K562 (cell line): ENCODE data around the gene TIMP2.

Experiments used
- MAZ ChIP-seq, 2 experiments: fragments of 450-650 bp in 1 of 2; sonication (generic) in 1 of 2; formaldehyde crosslinking; IDR thresholded peaks in 1 of 2; conservative IDR thresholded peaks in 1 of 2; 2 replicates each; pipeline versions ENCODE4 v1.4.0 to v1.5.0; 2020; ENCODE audit warnings: mild to moderate bottlenecking in 1 of 2, missing genetic modification reagents in 1 of 2
- MYBL2 ChIP-seq, 2 experiments: fragments of 450-650 bp in 1 of 2; sonication (generic) in 1 of 2; formaldehyde crosslinking in 1 of 2; IDR thresholded peaks; 2 replicates each; pipeline versions ENCODE4 v1.6.1 to v1.8.1; 2017 to 2022; ENCODE audit warnings: borderline replicate concordance in 1 of 2, inconsistent platforms in 1 of 2, low read depth in 1 of 2, mild to moderate bottlenecking in 1 of 2, missing genetic modification reagents in 1 of 2, moderate library complexity in 1 of 2
- NRF1 ChIP-seq, 2 experiments: fragments of 450-650 bp; IDR thresholded peaks in 1 of 2; conservative IDR thresholded peaks in 1 of 2; 2 replicates each; pipeline ENCODE4 v1.6.1; 2014; ENCODE audit warnings: mild to moderate bottlenecking in 2 of 2
- TF ChIP-seq, protein P1 (sequence below), 3 experiments: IDR thresholded peaks in 2 of 3; conservative IDR thresholded peaks in 1 of 3; 2 replicates each; pipeline ENCODE4 v1.5.1; 2011 to 2012; ENCODE audit warnings: low read length in 3 of 3, mild to moderate bottlenecking in 3 of 3, control low read depth in 2 of 3, improper control_type of control experiment in 1 of 3, inconsistent platforms in 1 of 3, low read depth in 1 of 3, mixed read lengths in 1 of 3, moderate library complexity in 1 of 3; ENCODE audit not compliant: insufficient read depth in 2 of 3
- TF ChIP-seq, protein P2 (sequence below): IDR thresholded peaks from 3 replicates; pipeline ENCODE4 v1.6.1; 2011; ENCODE audit warnings: borderline replicate concordance, mild to moderate bottlenecking, moderate library complexity; ENCODE audit not compliant: insufficient read length; ENCODE audit errors: extremely low read depth

DNA sequence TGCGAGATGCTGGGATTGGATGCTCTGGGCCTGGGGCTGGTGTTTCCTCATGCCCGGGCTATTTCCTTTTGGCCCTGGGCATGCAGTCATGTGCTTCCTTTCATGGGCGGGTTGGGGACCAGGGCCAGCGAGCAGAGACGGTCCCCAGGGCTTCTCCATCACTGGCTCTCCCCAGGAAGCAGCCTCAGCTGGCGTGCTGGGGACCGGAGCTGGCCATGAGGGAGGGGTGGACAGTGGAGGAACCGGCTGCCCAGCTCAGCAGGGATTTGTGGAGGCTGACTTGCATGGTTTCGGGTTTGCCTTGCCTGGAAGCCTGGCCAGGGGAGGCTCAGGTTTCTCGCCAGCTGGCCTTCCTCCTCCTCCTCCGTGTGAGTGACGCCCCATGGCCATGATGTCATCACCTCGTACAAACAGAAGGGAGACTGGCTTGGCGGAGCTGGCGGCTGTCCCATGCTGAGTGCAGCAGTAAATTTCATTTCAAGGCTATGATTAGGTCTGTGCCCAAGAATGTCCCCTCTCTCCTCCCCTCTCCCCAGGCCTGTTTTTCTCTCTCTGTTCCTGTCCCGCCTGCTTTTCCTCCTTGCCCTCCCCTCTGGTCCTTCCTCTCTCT lies 8.9 kb upstream of the TIMP2 start:
- TF ChIP-seq MAZ (CRISPR knock-in tag; conservative IDR thresholded peaks at IDR 0.05 in 1 of 2, IDR thresholded peaks at IDR 0.05 in 1 of 2) (no peak), NRF1 (conservative IDR thresholded peaks at IDR 0.05 in 1 of 2, IDR thresholded peaks at IDR 0.05 in 1 of 2) (no peak), MYBL2 (IDR thresholded peaks at IDR 0.05; ENCODE audit: low read depth) (no peak), MYBL2 (CRISPR knock-in tag; IDR thresholded peaks at IDR 0.05; ENCODE audit: borderline replicate concordance) (no peak)
- TF ChIP-seq, protein P1, sequence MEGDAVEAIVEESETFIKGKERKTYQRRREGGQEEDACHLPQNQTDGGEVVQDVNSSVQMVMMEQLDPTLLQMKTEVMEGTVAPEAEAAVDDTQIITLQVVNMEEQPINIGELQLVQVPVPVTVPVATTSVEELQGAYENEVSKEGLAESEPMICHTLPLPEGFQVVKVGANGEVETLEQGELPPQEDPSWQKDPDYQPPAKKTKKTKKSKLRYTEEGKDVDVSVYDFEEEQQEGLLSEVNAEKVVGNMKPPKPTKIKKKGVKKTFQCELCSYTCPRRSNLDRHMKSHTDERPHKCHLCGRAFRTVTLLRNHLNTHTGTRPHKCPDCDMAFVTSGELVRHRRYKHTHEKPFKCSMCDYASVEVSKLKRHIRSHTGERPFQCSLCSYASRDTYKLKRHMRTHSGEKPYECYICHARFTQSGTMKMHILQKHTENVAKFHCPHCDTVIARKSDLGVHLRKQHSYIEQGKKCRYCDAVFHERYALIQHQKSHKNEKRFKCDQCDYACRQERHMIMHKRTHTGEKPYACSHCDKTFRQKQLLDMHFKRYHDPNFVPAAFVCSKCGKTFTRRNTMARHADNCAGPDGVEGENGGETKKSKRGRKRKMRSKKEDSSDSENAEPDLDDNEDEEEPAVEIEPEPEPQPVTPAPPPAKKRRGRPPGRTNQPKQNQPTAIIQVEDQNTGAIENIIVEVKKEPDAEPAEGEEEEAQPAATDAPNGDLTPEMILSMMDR (IDR thresholded peaks at IDR 0.05 in 2 of 3, conservative IDR thresholded peaks at IDR 0.05 in 1 of 3; ENCODE audit: insufficient read depth in 2 of 3, low read depth in 1 of 3, low read length in 3 of 3): no peak
- TF ChIP-seq, protein P2, sequence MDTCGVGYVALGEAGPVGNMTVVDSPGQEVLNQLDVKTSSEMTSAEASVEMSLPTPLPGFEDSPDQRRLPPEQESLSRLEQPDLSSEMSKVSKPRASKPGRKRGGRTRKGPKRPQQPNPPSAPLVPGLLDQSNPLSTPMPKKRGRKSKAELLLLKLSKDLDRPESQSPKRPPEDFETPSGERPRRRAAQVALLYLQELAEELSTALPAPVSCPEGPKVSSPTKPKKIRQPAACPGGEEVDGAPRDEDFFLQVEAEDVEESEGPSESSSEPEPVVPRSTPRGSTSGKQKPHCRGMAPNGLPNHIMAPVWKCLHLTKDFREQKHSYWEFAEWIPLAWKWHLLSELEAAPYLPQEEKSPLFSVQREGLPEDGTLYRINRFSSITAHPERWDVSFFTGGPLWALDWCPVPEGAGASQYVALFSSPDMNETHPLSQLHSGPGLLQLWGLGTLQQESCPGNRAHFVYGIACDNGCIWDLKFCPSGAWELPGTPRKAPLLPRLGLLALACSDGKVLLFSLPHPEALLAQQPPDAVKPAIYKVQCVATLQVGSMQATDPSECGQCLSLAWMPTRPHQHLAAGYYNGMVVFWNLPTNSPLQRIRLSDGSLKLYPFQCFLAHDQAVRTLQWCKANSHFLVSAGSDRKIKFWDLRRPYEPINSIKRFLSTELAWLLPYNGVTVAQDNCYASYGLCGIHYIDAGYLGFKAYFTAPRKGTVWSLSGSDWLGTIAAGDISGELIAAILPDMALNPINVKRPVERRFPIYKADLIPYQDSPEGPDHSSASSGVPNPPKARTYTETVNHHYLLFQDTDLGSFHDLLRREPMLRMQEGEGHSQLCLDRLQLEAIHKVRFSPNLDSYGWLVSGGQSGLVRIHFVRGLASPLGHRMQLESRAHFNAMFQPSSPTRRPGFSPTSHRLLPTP: no peak
